Astrocyte (in vitro differentiated cells and primary cell): ENCODE measurements around the gene PLEKHH3. TPM values are rescaled to one million over a fixed set of nuclear protein-coding genes. Genes with fewer than 3 reads are reported as not detected.
"Not testable (repeated sequence)": the region's sequence is repeated elsewhere in the genome, so short reads cannot be mapped to it uniquely, and the experiment has no call there.

ENCODE experiments used
- DNase-seq: peaks from one replicate; pipeline ENCODE4 v3.0.0-alpha.2; 2010; ENCODE audit warnings: low read depth
- FAIRE-seq: peaks from 2 replicates; lab custom pipeline; 2011; peaks lifted over from hg19 to GRCh38; lab: Jason Lieb, UNC
- H2AFZ ChIP-seq: 2 replicates; pipeline ENCODE4 v1.6.0; 2012; ENCODE audit warnings: low read depth, low read length, inconsistent platforms
- H3K27ac ChIP-seq: 2 replicates; pipeline ENCODE4 v1.5.1; 2011; ENCODE audit warnings: low read depth, low read length, inconsistent platforms
- H3K27me3 ChIP-seq: 2 replicates; pipeline ENCODE4 v1.6.0; 2011; ENCODE audit warnings: low read length, inconsistent platforms; ENCODE audit not compliant: insufficient read depth
- H3K36me3 ChIP-seq: 2 replicates; pipeline ENCODE4 v1.5.1; 2011; ENCODE audit warnings: low read length, inconsistent platforms; ENCODE audit not compliant: insufficient read depth
- H3K4me1 ChIP-seq: 2 replicates; pipeline ENCODE4 v1.5.1; 2011; ENCODE audit warnings: low read length, inconsistent platforms; ENCODE audit not compliant: insufficient read depth
- H3K4me2 ChIP-seq: 2 replicates; pipeline ENCODE4 v1.6.0; 2012; ENCODE audit warnings: low read length, inconsistent platforms
- H3K4me3 ChIP-seq: 2 replicates; pipeline ENCODE4 v1.5.1; 2011; ENCODE audit warnings: low read depth, mild to moderate bottlenecking, low read length, inconsistent platforms; ENCODE audit not compliant: insufficient read depth
- H3K79me2 ChIP-seq: 2 replicates; pipeline ENCODE4 v1.6.0; 2012; ENCODE audit warnings: mild to moderate bottlenecking, low read length, inconsistent platforms; ENCODE audit not compliant: insufficient read depth
- H3K9ac ChIP-seq: 2 replicates; pipeline ENCODE4 v1.6.0; 2012; ENCODE audit warnings: mild to moderate bottlenecking, low read length, inconsistent platforms
- H3K9me3 ChIP-seq: 2 replicates; pipeline ENCODE4 v1.5.1; 2012; ENCODE audit warnings: low read depth, mild to moderate bottlenecking, low read length, inconsistent platforms; ENCODE audit not compliant: insufficient read depth
- H4K20me1 ChIP-seq: 2 replicates; pipeline ENCODE4 v1.6.0; 2012; ENCODE audit warnings: low read length, inconsistent platforms; ENCODE audit not compliant: insufficient read depth
- H3K27ac Mint-ChIP-seq: one replicate; pipeline ENCODE4 v1.8.0; 2021; ENCODE audit warnings: mild to moderate bottlenecking, mixed read lengths; ENCODE audit not compliant: unreplicated experiment
- H3K27me3 Mint-ChIP-seq: one replicate; pipeline ENCODE4 v1.8.0; 2021; ENCODE audit warnings: low read depth, mixed read lengths; ENCODE audit not compliant: unreplicated experiment
- H3K36me3 Mint-ChIP-seq: one replicate; pipeline ENCODE4 v1.8.0; 2021; ENCODE audit warnings: low read depth, mixed read lengths; ENCODE audit not compliant: unreplicated experiment
- H3K4me1 Mint-ChIP-seq: one replicate; pipeline ENCODE4 v1.8.0; 2021; ENCODE audit warnings: low read depth, mixed read lengths; ENCODE audit not compliant: unreplicated experiment
- H3K4me3 Mint-ChIP-seq: one replicate; pipeline ENCODE4 v1.8.0; 2021; ENCODE audit warnings: mild to moderate bottlenecking, moderate library complexity, mixed read lengths; ENCODE audit not compliant: unreplicated experiment
- H3K9me3 Mint-ChIP-seq: one replicate; pipeline ENCODE4 v1.8.0; 2021; ENCODE audit warnings: mild to moderate bottlenecking, mixed read lengths; ENCODE audit not compliant: unreplicated experiment
- CTCF ChIP-seq: IDR thresholded peaks from 2 replicates; pipeline ENCODE4 v1.5.1; 2011; ENCODE audit warnings: low read depth, mild to moderate bottlenecking, inconsistent platforms, low read length, moderate library complexity; ENCODE audit not compliant: insufficient read depth
- EZH2 ChIP-seq: IDR thresholded peaks from 2 replicates; pipeline ENCODE4 v1.6.1; 2012; ENCODE audit warnings: mild to moderate bottlenecking, low read length, inconsistent platforms; ENCODE audit not compliant: insufficient read depth
- total RNA-seq: library from RNA; stranded (reverse); gene quantifications from 2 replicates; pipeline ENCODE4 v1.2.1, GENCODE V29; 2021

Gene PLEKHH3
- total RNA-seq, 1 donor from 2014 or later = 14.5 TPM

- Mint-ChIP-seq H3K27me3 (no peaks in the 10 kb centered on the region), H3K4me1 (peaks cover 9% of the 10 kb centered on the region), H3K27ac (no peak overlapping the region), H3K36me3 (peaks cover 9% of the 10 kb centered on the region), H3K4me3 (peak overlapping the region; percentile 63), H3K9me3 (peaks cover 3% of the 10 kb centered on the region)
- TF ChIP-seq CTCF = no peak
- no peak for TF ChIP-seq EZH2
- Histone ChIP-seq H3K4me3 (no peak overlapping the region), H3K9ac (no peak overlapping the region), H3K36me3 (peaks cover 3% of the 10 kb centered on the region), H3K4me2 (peak overlapping the region; percentile 63), H3K27ac (no peak overlapping the region), H4K20me1 (peaks cover 4% of the 10 kb centered on the region), H3K4me1 (peaks cover 15% of the 10 kb centered on the region), H3K9me3 (no peaks in the 10 kb centered on the region), H3K79me2 (no peaks in the 10 kb centered on the region), H3K27me3 (no peaks in the 10 kb centered on the region), H2AFZ (no peak overlapping the region)
- FAIRE-seq = no peak
- peak; percentile 64 for DNase-seq
These were observed 16.0 kb downstream of the PLEKHH3 start for GRCh38 chr17:42660692-42661345.

GRCh38 chr17:42659932-42660274 lies 16.9 kb downstream of the PLEKHH3 start:
- not testable (repeated sequence) for FAIRE-seq, H3K9me3 ChIP-seq, H3K27ac ChIP-seq, H3K27me3 ChIP-seq, H3K27ac Mint-ChIP-seq, H3K36me3 ChIP-seq, H3K36me3 Mint-ChIP-seq, H3K79me2 ChIP-seq, H3K27me3 Mint-ChIP-seq, H2AFZ ChIP-seq, DNase-seq, H3K9me3 Mint-ChIP-seq, H4K20me1 ChIP-seq
- peaks cover 15% of the 10 kb centered on the region for H3K4me1 ChIP-seq
- peak overlapping the region; percentile 86 for H3K4me3 Mint-ChIP-seq
- H3K4me2 ChIP-seq = peak overlapping the region; percentile 91
- H3K9ac ChIP-seq = peak overlapping the region; percentile 78
- peaks cover 15% of the 10 kb centered on the region for H3K4me1 Mint-ChIP-seq
- peak overlapping the region; percentile 63 for H3K4me3 ChIP-seq

- H3K27me3 ChIP-seq = no peaks in the 10 kb centered on the region
- no peak for TF ChIP-seq EZH2
- TF ChIP-seq CTCF = no peak
- peak within 1 kb of the TSS; percentile 63 for H3K4me3 ChIP-seq
- peaks cover 3% of the 10 kb centered on the region for H3K36me3 ChIP-seq
- Mint-ChIP-seq H3K9me3 (peaks cover 3% of the 10 kb centered on the region), H3K36me3 (peaks cover 3% of the 10 kb centered on the region), H3K27ac (peak within 1 kb of the TSS; percentile 75), H3K27me3 (peaks cover 4% of the 10 kb centered on the region), H3K4me1 (peaks cover 15% of the 10 kb centered on the region), H3K4me3 (peak within 1 kb of the TSS; percentile 86)
- H3K79me2 ChIP-seq = no peaks in the 10 kb centered on the region
- peak within 1 kb of the TSS; percentile 95 for H2AFZ ChIP-seq
- H3K27ac ChIP-seq = peak within 1 kb of the TSS; percentile 23
- DNase-seq = peak; percentile 77
- H3K9ac ChIP-seq = peak within 1 kb of the TSS; percentile 78
- H4K20me1 ChIP-seq = peaks cover 4% of the 10 kb centered on the region
- H3K9me3 ChIP-seq = no peaks in the 10 kb centered on the region
- peak within 1 kb of the TSS; percentile 91 for H3K4me2 ChIP-seq
- FAIRE-seq = no peak
- peaks cover 15% of the 10 kb centered on the region for H3K4me1 ChIP-seq
These were observed 17.5 kb downstream of the PLEKHH3 start, which contains the start of gene TUBG2 for GRCh38 chr17:42659079-42659931. Gene TUBG2, plus strand, starts transcription at chr17:42659284. Its CDS starts 220 bp downstream, at chr17:42659504.
